Ovary (tissue), 3 donors: ENCODE measurements around the gene ANK3.

Experiments used
- EP300 ChIP-seq: sonication (generic); formaldehyde crosslinking; IDR thresholded peaks from one replicate; pipeline ENCODE4 v1.6.1; 2017; ENCODE audit warnings: antibody characterized with exemption
- POLR2A ChIP-seq: fragments of 450-650 bp; IDR thresholded peaks from one replicate; pipeline ENCODE4 v1.6.1; 2017; ENCODE audit warnings: antibody characterized with exemption, mild to moderate bottlenecking, moderate library complexity
- TF ChIP-seq, protein P1 (sequence below), 3 donors: fragments of 450-650 bp in 2 of 3; fragments of 200-600 bp in 1 of 3; IDR thresholded peaks; one replicate each; pipeline versions ENCODE4 v1.5.1 to v1.8.0; 2016 to 2022; ENCODE audit warnings: antibody characterized with exemption in 3 of 3, mild to moderate bottlenecking in 1 of 3
- donor health status: DM: no; HTN: no; CAD: no.

DNA sequence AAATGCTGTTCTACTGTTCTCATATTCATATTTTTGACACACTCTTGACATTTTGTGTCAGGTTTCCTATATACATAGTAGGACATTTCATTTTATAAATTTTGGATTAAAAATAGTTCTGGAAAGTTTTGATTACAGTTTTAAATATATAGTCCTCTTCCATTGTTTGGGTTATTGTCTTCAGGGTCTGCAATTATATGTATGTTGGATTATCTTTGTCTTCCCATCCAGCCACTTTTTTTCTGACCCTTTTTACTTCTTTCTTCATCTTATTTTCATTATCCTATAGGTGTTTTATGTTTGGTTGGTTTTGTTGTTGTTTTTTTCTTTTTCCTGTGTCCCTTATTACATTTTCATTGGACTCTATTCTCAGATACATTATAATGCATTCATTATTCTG lies 412.2 kb downstream of the ANK3 start:
- TF ChIP-seq EP300 (no peak), POLR2A (no peak)
- TF ChIP-seq, protein P1, sequence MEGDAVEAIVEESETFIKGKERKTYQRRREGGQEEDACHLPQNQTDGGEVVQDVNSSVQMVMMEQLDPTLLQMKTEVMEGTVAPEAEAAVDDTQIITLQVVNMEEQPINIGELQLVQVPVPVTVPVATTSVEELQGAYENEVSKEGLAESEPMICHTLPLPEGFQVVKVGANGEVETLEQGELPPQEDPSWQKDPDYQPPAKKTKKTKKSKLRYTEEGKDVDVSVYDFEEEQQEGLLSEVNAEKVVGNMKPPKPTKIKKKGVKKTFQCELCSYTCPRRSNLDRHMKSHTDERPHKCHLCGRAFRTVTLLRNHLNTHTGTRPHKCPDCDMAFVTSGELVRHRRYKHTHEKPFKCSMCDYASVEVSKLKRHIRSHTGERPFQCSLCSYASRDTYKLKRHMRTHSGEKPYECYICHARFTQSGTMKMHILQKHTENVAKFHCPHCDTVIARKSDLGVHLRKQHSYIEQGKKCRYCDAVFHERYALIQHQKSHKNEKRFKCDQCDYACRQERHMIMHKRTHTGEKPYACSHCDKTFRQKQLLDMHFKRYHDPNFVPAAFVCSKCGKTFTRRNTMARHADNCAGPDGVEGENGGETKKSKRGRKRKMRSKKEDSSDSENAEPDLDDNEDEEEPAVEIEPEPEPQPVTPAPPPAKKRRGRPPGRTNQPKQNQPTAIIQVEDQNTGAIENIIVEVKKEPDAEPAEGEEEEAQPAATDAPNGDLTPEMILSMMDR (IDR thresholded peaks at IDR 0.05) = no peak
